Lower leg skin (tissue), 3 donors: ENCODE measurements around the gene UXT.

Source experiments
- POLR2A ChIP-seq, 2 donors: fragments of 450-650 bp; IDR thresholded peaks; one replicate each; pipeline ENCODE4 v1.6.1; 2016 to 2017; ENCODE audit warnings: antibody characterized with exemption in 2 of 2, mild to moderate bottlenecking in 1 of 2, moderate library complexity in 1 of 2
- TF ChIP-seq, protein P1 (sequence below), 3 donors: fragments of 450-650 bp; IDR thresholded peaks; one replicate each; pipeline ENCODE4 v1.5.1; 2016; ENCODE audit warnings: antibody characterized with exemption in 3 of 3, mild to moderate bottlenecking in 3 of 3, moderate library complexity in 2 of 3

DNA sequence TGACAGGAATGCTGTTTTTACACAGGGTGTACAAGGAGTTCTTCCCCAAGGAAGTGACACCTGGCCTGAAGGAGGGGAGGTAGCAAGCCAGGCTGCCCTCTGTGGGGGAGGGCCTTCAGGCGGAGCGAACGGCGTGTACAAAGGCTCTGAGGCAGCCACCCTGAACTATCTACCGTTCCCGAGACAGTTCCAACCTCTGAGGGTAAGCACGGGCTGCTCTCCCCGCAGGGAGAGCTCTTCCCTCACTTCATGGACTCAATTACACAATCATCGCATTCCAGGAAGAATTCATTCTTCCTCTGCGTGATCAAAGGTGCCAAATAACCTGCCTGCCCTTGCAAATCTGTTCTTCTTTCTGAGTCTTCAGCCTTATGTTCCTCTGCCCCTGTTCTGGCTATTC is 13.4 kb downstream of the UXT start:
- TF ChIP-seq POLR2A (IDR thresholded peaks at IDR 0.05) = no peak
- TF ChIP-seq, protein P1, sequence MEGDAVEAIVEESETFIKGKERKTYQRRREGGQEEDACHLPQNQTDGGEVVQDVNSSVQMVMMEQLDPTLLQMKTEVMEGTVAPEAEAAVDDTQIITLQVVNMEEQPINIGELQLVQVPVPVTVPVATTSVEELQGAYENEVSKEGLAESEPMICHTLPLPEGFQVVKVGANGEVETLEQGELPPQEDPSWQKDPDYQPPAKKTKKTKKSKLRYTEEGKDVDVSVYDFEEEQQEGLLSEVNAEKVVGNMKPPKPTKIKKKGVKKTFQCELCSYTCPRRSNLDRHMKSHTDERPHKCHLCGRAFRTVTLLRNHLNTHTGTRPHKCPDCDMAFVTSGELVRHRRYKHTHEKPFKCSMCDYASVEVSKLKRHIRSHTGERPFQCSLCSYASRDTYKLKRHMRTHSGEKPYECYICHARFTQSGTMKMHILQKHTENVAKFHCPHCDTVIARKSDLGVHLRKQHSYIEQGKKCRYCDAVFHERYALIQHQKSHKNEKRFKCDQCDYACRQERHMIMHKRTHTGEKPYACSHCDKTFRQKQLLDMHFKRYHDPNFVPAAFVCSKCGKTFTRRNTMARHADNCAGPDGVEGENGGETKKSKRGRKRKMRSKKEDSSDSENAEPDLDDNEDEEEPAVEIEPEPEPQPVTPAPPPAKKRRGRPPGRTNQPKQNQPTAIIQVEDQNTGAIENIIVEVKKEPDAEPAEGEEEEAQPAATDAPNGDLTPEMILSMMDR (IDR thresholded peaks at IDR 0.05) = no peak
